HG02970 (cell line): Measurements from ENCODE around the gene CDKN2D.
"Not testable (repeated sequence)": the region's sequence is repeated elsewhere in the genome, so short reads cannot be mapped to it uniquely, and the experiment has no call there.

Experiments used
- ATAC-seq: cut with Tn5 transposase; IDR thresholded peaks from one replicate; pipeline ENCODE4 v1.9.1; 2021; ENCODE audit warnings: mild to moderate bottlenecking, moderate library complexity, moderate number of reproducible peaks; ENCODE audit not compliant: unreplicated experiment, low FRiP score

CDKN2D gene

DNA sequence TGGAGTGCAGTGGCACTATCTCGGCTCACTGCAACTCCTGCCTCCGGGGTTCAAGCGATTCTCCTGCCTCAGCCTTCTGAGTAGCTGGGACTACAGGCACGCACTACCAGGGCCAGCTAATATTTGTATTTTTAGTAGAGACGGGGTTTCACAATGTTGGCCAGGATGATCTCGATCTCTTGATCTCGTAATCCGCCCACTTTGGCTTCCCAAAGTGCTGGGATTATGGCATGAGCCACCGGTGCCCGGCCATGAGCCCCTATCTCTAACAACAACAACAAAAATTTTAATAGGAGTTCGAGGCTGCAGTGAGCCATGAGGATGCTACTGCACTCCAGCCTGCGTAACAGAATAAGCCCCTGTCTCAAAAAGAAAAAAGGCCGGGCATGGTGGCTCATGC is 13.3 kb upstream of the CDKN2D start:
- no peak for ATAC-seq

DNA sequence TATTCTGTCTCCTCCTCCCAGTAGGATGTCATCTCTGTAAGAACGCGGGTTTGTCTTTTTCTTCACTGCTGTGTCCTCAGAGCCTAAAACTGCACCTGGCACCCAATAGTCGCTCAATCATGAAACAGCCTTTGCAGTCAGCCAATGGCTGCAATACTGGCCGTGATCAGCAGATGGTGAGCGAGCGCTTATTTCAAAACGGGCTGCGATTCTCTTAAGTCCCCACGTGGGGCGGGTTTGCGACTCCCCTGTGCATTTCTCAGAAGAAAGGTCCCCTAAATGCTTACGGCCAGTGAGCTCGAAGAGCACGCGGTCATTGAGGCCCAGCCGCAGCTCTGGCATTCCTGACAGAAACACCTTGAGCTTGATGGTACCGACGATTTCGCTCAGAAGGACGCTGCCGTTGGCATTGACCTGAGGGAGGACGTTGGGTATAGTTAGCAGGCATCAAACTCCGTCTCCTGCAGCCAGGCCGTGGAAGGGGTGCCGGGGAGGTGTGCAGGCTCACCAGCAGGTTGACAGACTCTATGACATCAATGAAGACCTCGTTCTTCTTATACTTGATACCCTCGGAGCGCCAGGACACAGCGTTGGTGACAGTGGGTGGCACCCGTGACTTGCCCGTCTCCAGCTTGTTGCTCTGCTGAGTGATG is 12.3 kb upstream of the CDKN2D start:
- no peak for ATAC-seq

DNA sequence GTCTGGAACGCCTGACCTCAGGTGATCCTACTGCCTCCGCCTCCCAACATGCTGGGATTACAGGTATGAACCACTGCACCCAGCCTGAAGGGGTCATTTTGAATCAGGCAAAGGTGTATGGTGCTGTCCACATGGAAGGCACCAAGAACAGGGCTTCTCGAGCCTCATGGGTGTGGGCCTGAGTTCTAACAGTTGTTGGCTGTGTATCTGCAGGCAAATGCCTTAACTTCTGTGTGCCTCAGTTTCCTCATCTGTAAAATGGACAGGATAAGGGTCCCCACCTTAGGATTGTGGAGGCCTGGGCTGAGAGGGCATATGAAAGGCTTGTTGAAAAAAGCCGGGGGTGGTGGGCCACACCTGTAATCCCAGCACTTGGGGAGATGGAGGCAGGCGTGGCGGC is 9.2 kb upstream of the CDKN2D start:
- ATAC-seq = no peak

DNA sequence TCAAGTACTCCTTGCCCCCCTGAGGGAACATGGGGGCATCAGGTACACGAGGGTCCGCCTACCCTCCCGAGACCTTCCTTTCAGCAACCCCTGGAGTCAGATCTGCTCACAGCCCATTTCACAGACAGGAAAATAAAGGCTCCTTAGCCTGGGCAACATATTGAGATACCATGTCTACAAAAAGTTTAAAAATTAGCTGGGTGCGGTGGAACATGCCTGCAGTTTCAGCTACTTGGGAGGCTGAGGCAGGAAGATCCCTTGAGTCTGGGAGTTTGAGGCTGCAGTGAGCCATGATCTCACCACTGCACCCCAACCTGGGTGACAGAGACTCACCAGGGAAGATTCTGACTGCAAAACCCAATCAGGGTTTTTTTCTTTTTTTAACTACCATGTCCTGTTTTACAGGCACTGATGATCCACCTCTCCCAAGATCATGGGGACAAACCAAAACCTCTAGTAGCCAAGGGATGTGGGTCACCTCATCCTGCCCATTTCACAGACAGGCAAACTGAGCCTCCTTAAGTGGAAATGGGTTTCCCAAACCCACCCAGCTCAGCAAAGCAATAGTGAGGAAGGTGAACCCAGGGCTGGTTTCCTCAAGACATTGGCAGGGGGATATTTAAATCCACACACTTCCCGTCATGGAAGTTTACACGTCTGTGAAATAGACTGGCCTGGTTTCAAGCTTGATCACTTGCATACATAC is 6.4 kb upstream of the CDKN2D start:
- ATAC-seq = no peak

DNA sequence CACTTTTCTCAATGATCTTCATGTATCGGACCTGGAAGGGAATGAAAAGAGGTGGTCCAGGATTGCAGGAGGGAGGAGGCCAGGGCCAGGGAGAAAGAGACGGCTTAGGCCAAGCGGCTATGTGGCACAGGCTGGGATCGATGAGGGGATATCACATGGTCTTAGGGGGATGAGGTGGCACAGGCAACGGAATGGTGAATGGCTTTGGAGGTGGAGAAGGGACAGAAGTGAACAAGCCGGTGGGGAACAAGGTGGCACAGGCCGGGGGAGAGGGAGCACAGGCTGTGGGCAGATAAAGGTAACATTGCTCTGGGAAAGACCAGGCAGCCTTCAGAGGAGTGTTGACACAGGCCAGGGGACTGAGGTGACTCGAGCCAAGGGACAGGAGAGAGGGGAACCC is 5.7 kb upstream of the CDKN2D start:
- no peak for ATAC-seq

DNA sequence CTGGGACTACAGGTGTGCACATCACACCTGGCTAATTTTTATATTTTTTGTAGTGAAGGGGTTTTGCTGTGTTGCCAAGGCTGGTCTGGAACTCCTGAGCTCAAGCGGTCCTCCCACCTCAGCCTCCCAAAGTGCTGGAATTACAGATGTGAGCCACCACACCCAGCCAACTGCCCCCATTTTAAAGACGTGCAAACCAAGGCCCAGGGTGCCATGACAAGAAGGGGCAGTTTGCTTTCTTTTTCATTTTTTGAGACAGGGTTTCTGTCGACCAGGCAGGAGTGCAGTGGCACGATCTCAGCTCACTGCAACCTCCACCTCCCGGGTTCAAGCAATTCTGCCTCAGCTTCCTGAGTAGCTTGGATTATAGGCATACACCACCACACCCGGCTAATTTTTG is 5.0 kb upstream of the CDKN2D start:
- not testable (repeated sequence) for ATAC-seq

DNA sequence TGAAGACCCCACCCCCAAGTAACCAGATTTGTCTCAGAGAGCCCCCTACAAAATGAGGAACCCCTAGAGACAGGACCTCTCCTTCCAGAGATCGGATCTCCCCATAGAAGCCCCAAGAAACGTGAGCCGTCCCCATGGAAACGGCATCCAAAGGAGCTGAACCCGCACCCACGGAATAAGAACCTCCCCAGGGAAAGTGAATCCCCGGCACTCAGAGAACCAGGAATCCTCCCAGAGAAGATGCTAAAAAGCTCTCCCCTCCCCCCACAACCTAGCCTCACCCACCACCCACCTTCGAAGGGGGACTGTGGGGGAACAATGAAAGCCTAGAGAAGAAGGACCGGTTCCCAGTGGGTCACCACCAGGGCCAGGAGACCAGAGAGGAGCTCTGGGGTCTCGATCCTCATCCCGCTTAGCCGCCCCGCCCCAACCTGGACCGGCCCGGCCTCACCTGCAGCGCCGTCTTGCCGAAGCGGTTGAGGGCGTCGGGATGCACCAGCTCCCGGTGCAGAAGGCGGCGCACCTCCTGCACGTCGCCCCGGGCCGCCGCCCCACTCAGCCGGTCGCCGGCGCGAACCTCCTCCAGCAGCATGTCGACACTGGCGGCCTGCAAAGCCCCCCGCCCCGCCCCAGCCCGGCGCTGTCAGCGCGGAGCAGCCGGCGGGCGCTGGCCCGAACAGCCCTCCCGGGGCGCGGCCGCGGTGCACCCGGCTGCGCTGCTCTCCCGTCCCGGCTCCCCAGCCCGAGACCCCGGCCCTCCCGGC is 535 bp downstream of the CDKN2D start:
- peak; percentile 0 for ATAC-seq

DNA sequence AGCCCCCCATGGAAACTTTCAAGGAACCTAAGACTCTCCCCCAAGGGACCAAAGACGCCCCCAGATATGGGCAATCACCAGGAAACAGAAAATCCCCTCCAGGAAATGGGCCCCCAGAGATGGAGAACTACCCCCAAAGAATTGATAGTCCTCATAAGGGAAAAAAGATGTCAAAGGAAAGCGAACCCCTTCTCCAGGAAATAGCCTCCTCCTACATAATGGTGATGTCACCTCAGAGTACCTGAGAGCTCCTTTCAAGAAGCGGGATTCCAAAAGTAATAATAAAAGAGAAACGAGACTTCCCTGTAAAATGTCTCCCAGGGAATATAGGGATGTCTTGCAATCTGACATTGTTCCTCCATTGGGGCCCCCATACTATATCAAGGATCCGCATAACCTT is 1.1 kb downstream of the CDKN2D start:
- ATAC-seq = no peak

DNA sequence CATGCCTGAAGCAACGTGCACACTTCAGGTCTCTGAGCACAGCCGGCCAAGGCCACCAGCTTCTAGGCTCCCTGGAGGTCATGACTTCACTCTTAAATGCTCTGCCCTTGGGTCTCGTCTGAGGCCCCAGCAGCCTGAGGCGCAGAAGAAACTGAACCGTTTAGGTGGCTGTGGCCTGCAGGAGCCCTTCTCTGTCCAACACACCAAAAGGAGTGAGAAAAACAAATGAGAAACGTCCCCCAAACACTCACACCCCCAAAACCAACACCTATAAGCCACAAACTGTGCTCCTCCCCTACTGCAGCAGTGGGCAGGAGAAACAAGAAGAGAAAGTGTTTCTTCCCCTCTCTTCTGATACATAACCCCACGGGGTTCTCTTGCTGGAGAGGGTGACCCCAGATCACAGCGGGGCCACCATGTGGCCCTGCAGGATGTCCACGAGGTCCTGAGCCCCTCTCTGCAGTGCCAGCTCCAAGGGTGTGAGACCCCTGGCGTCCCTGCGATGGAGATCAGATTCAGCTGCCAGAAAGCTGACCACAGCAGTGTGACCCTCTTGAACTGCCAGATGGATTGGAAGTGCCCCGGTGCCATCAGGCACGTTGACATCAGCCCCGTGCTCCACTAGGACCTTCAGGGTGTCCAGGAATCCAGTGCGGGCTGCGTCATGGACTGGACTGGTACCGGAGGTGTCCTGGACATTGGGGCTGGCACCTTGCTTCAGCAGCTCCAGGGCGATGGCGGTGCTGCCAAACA is 1.9 kb downstream of the CDKN2D start:
- ATAC-seq = no peak

DNA sequence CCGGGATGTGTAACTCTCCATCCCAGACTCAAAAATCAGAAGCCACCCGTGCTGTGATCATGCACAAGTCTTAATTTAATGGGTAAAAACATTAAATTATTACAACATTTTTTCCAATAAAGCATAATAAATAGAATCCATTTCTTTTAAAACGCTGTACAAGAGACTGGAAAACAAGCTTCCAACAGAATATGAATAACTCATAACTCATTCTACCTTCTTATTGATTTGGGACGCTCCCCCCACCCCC is 2.4 kb downstream of the CDKN2D start:
- no peak for ATAC-seq

DNA sequence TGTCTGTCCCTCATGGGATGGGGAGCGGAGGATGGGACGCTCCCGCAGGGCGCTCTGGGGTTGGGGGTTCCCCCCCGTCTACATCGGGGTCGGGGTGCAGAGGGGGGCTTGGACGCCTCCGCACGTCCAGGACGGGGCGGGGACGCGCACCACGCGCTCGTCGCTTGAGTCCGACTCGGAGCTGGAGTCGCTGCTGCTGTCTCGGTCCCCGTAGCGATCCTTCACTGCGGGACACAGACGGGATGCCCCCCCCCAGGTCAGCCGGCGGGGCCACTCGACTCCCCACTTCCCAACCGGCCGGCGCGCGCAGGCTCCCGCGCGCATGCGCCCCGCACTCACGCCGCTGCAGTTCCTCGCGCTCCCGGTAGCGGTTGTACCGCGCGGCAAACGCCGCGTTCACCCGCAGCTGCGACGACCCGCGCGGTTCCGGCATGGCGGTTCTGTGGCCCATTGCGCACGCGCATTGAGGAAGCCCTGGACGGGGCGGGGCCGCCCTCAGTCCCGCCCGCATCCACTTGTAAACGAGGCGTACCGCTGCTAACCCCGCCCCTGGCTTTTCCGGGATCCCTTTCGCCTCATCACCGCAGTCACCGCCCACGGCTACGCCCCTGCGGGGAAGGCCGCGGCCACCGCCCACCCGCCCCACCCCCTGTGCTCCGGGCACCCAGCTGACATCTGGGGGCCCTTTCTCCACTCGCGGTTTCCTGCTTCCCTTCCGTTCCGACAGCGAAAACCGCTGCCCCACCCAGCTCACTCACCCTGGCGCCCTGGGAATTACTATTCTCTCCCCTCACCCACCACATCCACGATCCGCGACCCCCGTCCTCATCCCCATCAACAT is 3.0 kb downstream of the CDKN2D start, which contains the start of gene KRI1:
KRI1 (minus strand) TSS at position 444 of the 841 bp plus-strand sequence; CDS start at position 433, 11 bp downstream.
- ATAC-seq = peak; percentile 50

DNA sequence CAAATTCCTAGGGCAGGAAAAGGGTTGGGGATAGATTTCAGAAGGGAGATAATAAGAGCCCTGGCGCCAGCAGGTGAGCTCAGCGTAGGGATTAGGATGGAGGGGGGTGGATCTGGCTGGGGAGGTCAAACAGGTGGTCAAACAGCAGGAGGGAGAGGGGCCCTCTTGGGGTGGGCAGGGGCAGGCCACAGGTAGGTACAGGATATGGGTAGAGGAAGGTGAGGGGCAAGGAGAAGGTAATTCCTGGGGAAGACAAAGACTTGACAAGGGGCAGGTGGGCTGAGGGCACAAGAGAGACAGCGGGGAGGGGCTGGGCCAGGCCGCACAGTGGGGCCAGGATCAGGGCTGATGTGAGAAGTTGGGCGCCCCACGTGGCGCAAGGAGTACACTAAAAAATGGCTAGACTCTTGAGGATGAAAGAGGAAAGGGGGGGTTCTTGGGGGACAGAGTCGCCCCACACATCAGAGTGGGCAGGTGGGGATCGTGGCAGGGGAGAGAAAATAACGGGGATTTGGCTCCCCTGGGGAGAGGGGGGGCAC is 3.7 kb downstream of the CDKN2D start:
- no peak for ATAC-seq

DNA sequence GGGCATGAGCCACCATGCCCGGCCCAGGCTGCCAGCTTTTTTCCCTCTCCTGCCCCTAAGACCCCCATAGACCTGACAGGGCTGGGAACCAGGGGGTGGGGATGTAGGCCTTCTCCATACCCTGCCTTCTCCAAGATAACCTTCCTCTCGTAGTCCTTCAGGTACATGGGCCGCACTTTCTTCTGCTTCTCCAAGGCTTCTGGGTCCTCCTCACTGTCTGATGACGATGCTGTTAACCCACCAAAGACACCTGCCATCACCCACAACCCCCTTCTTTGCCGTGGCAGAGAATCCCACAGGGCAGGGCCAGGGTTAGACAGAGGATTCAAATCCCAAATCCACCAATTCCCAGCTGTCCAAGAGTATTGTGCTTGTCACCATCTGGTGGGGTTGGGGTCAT is 6.2 kb downstream of the CDKN2D start:
- no peak for ATAC-seq

DNA sequence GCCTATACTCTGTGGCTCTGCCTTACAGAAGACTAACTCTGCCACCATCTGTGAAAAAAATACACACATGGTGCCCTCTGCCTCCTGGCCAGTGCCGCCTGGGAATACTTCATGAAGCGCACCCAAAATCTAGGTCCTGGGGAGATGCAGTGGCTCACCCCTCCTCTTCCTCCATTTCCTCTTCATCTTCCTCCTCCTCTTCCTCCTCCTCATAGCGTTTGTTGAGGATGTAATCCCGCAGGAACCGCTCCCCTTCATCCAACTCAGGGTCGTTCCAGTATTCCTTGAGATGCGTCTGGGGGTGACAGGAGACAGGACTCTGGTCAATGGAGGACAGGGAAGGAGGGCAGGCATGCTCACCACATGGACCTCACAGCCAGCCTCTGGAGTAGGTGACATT is 8.6 kb downstream of the CDKN2D start:
- no peak for ATAC-seq

DNA sequence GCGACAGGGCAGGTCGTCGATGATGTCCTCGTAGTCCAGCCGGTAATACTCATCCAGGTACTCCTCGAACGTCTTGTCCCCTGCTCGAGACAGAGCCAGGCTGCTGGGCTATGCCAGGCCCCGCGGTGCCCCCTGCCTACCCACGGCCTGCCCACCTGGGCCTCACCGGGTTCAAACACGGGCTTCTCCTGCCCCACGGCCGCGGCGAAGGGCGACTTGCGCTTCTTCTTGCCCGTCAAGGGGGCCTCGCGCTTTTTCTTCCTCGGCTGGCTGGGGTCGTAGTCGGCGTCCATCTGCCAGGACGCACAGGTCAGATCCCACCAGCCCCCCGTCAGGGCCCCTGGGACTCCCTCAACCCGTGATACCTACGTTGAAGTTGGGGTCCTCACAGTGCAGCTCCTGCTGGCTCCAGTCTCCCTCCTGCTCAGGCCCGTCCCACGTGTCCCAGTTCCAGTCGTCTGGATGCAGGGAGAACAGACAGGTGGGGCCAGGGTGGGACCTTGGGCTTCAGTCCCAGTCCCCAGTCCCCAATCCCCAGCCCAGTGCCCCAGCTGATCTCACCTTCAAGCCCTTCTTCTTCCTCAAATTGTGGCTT is 11.1 kb downstream of the CDKN2D start:
- ATAC-seq = no peak

DNA sequence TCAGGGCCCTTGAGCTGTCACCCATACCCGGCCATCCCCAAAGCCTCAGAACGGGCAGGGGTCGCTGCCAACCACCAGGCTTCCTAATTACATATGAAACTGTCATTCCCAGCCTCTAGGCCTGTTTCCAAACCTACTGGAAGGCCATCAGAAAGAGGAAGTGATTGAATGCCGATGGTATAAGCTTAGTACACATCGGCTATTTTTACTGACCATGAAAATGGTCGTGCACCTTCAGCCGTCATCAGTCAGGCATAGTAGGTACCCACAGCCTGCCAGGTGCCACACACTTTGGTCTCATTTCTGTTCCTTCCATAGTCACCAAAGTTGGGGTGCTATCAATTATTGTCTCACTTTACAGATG is 13.2 kb downstream of the CDKN2D start:
- no peak for ATAC-seq

DNA sequence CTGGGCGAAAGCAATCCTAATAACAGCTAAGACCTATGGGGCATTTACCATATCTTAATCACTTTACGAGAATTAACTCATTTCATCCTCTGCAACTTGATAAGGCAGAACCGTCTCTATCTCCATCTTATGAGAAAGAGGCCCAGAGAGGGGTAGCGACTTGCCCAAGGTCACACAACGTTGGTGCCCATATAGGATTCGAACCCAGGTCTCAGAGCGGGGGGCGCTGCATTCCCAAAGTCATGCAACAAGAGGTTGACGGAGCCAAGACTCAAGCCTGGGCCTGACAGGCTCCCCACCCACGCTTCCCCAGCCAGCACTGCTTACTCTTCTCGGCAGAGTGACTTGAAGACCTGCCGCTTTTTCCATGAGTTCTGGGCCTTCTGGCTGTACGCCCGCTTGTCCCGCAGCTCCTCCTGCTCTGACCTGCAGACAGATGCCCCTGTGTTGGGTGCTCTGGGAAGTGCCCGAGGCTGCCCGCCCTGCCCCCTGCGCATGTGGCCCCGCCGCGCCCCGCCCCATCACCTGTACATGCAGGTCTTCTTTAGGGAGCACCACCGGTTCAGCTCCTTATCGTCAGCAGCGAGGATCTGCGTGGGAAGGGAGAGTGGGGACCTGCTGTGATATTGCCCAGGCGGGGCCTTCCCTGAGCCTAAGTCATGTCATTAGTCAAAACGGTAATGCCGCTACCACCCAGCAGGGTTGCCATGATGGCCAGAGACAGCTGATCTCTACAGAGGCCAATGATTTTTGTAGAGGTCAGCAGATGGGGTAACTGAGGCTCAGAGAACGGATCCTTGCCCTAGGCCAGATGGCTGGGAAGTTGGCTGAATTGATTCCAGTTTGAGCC is 13.8 kb downstream of the CDKN2D start:
- no peak for ATAC-seq

DNA sequence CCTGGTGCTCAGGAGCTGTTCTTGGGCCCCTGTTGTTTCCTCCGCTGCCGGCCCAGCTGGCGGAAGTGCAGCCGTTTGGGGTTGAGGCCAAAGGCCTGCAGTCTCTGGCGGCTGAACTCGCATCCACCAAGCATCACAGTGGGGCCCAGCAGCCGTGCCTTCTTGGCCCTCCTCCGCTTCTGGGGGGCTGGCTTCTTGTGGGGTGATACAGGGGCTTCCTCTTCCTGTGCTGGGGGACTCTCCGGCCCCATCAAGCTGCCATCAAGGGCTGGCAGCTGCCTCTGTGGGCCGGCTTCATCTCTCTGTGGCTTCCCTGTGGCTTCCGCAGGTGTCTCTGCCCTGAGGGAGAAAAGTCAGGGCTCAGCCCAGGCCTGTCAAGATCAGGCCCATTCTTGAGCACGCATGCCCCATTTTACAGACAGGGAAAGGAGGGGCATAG is 14.8 kb downstream of the CDKN2D start:
- no peak for ATAC-seq
